OCI-LY3 (cell line): ENCODE data around the gene NRF1.

Experiments
- CTCF ChIP-seq: fragments of 200-600, 300-600 bp; sonication (generic); IDR thresholded peaks from 2 replicates; pipeline ENCODE4 v1.5.1; 2014; ENCODE audit warnings: antibody characterized with exemption, low read length, low read depth
- EZH2phosphoT487 ChIP-seq: fragments of 200-600 bp; shearing (Covaris generic); IDR thresholded peaks from 2 replicates; pipeline ENCODE4 v1.6.1; 2018; ENCODE audit warnings: antibody characterized with exemption, mixed run types, low read depth

GRCh38 chr7:129775695-129776361, 164.3 kb downstream of the NRF1 start:
- no peak for TF ChIP-seq CTCF
- TF ChIP-seq EZH2phosphoT487 = no peak
